Smooth muscle cell (in vitro differentiated cells): ENCODE measurements around the gene SLC49A4. TPM values are rescaled to one million over a fixed set of nuclear protein-coding genes. Genes with fewer than 3 reads are reported as not detected.

ENCODE experiments used
- DNase-seq: peaks from one replicate; lab custom pipeline; 2025; ENCODE audit not compliant: unreplicated experiment; lab: John Stamatoyannopoulos, UW
- H2AFZ ChIP-seq: fragments of 200-600 bp; sonication (generic); 2 replicates; pipeline ENCODE4 v1.6.0; 2016; ENCODE audit warnings: antibody characterized with exemption, low read depth, mild to moderate bottlenecking
- H3F3A ChIP-seq: fragments of 200-600 bp; sonication (generic); 2 replicates; pipeline ENCODE4 v1.6.0; 2017; ENCODE audit warnings: antibody characterized with exemption, low read depth
- H3K27ac ChIP-seq: fragments of 200-600 bp; sonication (generic); 2 replicates; pipeline ENCODE4 v1.5.1; 2016; ENCODE audit warnings: low read depth, mild to moderate bottlenecking
- H3K27me3 ChIP-seq: fragments of 200-600 bp; sonication (generic); 2 replicates; pipeline ENCODE4 v1.6.1; 2016; ENCODE audit warnings: low read depth, mild to moderate bottlenecking
- H3K36me3 ChIP-seq: fragments of 200-600 bp; sonication (generic); 2 replicates; pipeline ENCODE4 v1.5.1; 2016; ENCODE audit warnings: low read depth
- H3K4me1 ChIP-seq: fragments of 200-600 bp; sonication (generic); 2 replicates; pipeline ENCODE4 v1.5.1; 2016; ENCODE audit warnings: low read depth
- H3K4me2 ChIP-seq: fragments of 200-600 bp; sonication (generic); 2 replicates; pipeline ENCODE4 v1.6.0; 2016; ENCODE audit warnings: mild to moderate bottlenecking
- H3K4me3 ChIP-seq: fragments of 200-600 bp; sonication (generic); 2 replicates; pipeline ENCODE4 v1.5.1; 2016; ENCODE audit warnings: mild to moderate bottlenecking
- H3K79me2 ChIP-seq: fragments of 200-600 bp; sonication (generic); 2 replicates; pipeline ENCODE4 v1.6.0; 2016; ENCODE audit warnings: low read depth, mild to moderate bottlenecking
- H3K9ac ChIP-seq: fragments of 200-600 bp; sonication (generic); 2 replicates; pipeline ENCODE4 v1.6.0; 2016; ENCODE audit warnings: low read depth
- H3K9me3 ChIP-seq: fragments of 200-600 bp; sonication (generic); replicated peaks from 2 replicates; pipeline ENCODE4 v1.5.1; 2016; ENCODE audit warnings: low read depth
- H4K20me1 ChIP-seq: fragments of 200-600 bp; sonication (generic); 2 replicates; pipeline ENCODE4 v1.6.0; 2016; ENCODE audit warnings: low read depth
- WGBS: methylation state at CpG from one replicate; pipeline ENCODE4 v1.1.7; 2016; ENCODE audit warnings: low lambda C conversion rate; 5-methylcytosine and 5-hydroxymethylcytosine counted together
- polyA plus RNA-seq: library from polyadenylated mRNA; unstranded; fragments of >200 nt; fragmentation: Nextera tagmentation; extraction: Ambion mirVana; gene quantifications from 2 replicates; pipeline ENCODE4 v1.2.1, GENCODE V29; 2016
- total RNA-seq: library from RNA; depleted of rRNA; stranded (reverse); fragments of >200 nt; gene quantifications from 2 replicates; pipeline ENCODE4 v1.2.3, GENCODE V29; 2014
- TF ChIP-seq, protein P1 (sequence below): fragments of 200-600 bp; sonication (generic); IDR thresholded peaks from 2 replicates; pipeline ENCODE4 v1.5.1; 2017; ENCODE audit warnings: borderline replicate concordance, mild to moderate bottlenecking, antibody characterized with exemption; ENCODE audit not compliant: insufficient read depth, poor library complexity, severe bottlenecking

SLC49A4 gene
- total and polyA plus RNA-seq, 2 experiments from 2014 or later: 7.8 to 19.5 TPM

DNA sequence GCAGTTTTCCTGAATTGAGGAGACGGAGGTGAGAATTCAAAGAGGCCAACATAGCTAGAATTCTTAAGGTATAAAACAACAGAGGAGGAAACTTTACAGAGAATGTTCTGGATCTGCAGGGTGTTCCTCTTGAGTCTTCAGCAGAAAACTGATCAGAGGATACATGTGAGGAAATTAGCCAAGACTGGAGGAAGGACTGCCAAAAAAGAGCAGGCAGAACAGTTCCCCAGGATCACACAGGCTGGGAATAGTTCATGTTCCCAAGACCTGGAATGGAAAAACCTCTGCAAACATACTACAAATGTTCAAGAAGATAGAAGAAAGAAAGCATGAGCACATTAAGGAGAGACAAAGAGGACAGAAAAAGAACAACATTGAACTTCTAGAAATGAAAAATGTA, 7.5 kb downstream of the SLC49A4 start:
- no peaks in the 10 kb centered on the region for H3K27me3 ChIP-seq
- no peaks in the 10 kb centered on the region for H3K36me3 ChIP-seq
- peaks cover 9% of the 10 kb centered on the region for H3K79me2 ChIP-seq
- H3K4me3 ChIP-seq: no peak overlapping the region
- no peak for DNase-seq
- H3K27ac ChIP-seq: no peak overlapping the region
- H3K4me2 ChIP-seq: no peak overlapping the region
- no peak overlapping the region for H3K9ac ChIP-seq
- 89% methylated on average over 1 of the region's 1 CpG for WGBS
- no peaks in the 10 kb centered on the region for H3F3A ChIP-seq
- peaks cover 17% of the 10 kb centered on the region for H4K20me1 ChIP-seq
- no peaks in the 10 kb centered on the region for H3K4me1 ChIP-seq
- H2AFZ ChIP-seq: no peak overlapping the region
- no peaks in the 10 kb centered on the region for H3K9me3 ChIP-seq
- TF ChIP-seq, protein P1, sequence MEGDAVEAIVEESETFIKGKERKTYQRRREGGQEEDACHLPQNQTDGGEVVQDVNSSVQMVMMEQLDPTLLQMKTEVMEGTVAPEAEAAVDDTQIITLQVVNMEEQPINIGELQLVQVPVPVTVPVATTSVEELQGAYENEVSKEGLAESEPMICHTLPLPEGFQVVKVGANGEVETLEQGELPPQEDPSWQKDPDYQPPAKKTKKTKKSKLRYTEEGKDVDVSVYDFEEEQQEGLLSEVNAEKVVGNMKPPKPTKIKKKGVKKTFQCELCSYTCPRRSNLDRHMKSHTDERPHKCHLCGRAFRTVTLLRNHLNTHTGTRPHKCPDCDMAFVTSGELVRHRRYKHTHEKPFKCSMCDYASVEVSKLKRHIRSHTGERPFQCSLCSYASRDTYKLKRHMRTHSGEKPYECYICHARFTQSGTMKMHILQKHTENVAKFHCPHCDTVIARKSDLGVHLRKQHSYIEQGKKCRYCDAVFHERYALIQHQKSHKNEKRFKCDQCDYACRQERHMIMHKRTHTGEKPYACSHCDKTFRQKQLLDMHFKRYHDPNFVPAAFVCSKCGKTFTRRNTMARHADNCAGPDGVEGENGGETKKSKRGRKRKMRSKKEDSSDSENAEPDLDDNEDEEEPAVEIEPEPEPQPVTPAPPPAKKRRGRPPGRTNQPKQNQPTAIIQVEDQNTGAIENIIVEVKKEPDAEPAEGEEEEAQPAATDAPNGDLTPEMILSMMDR: no peak

DNA sequence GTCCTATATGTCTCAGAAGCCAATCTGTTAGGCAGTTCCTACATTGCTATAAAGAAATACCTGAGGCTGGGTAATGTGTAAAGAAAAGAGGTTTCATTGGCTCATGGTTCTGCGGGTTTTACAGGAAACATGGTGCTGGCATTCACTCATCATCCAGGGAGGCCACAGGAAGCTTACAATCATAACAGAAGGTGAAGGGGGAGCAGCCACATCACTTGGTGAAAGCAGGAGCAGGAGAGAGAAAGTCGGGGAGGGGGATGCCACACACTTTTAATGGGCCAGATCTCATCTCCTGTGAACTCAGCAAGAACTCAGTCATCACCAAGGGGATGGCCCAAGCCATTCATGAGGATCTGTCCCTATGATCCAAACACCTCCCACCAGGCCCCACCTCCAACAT, 9.1 kb downstream of the SLC49A4 start:
- no peak overlapping the region for H3K4me2 ChIP-seq

DNA sequence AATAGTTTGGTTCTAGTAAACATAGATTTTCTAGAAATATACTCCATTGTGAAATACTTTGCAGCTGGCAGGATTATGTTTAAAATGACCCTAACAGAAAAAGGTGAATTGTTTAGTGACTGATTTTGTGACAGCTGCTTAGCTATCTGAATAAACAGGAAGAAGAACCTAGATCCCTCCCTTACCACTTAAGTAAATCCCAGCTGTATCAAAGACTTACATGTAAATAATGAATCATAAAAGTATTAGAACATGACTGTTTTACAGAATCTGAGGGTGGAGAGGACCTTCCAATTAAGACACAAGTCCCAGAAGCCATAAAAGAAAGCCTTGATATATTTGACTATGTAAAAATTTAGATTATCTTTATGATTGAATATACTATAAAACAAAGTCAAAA, 15.9 kb downstream of the SLC49A4 start:
- no peak overlapping the region for H3K9ac ChIP-seq
- H2AFZ ChIP-seq: no peak overlapping the region
- no peaks in the 10 kb centered on the region for H4K20me1 ChIP-seq
- H3K27me3 ChIP-seq: no peaks in the 10 kb centered on the region
- DNase-seq: no peak
- H3K4me1 ChIP-seq: no peaks in the 10 kb centered on the region
- H3F3A ChIP-seq: no peaks in the 10 kb centered on the region
- H3K4me3 ChIP-seq: no peak overlapping the region
- no peaks in the 10 kb centered on the region for H3K9me3 ChIP-seq
- H3K4me2 ChIP-seq: no peak overlapping the region
- no peak overlapping the region for H3K27ac ChIP-seq
- TF ChIP-seq, protein P1: no peak
- H3K36me3 ChIP-seq: no peaks in the 10 kb centered on the region
- no peaks in the 10 kb centered on the region for H3K79me2 ChIP-seq

More for the DNA sequence above, 9.1 kb downstream of the SLC49A4 start:
- Histone ChIP-seq H3K27ac (no peak overlapping the region), H3K4me3 (no peak overlapping the region), H3F3A (no peaks in the 10 kb centered on the region), H4K20me1 (peaks cover 13% of the 10 kb centered on the region), H3K27me3 (no peaks in the 10 kb centered on the region), H3K9ac (no peak overlapping the region), H3K79me2 (peaks cover 2% of the 10 kb centered on the region), H3K4me1 (no peaks in the 10 kb centered on the region), H3K9me3 (no peaks in the 10 kb centered on the region), H3K36me3 (no peaks in the 10 kb centered on the region), H2AFZ (no peak overlapping the region)
- 88% methylated on average over 2 of the region's 2 CpGs for WGBS
- TF ChIP-seq, protein P1: no peak
- DNase-seq: no peak

DNA sequence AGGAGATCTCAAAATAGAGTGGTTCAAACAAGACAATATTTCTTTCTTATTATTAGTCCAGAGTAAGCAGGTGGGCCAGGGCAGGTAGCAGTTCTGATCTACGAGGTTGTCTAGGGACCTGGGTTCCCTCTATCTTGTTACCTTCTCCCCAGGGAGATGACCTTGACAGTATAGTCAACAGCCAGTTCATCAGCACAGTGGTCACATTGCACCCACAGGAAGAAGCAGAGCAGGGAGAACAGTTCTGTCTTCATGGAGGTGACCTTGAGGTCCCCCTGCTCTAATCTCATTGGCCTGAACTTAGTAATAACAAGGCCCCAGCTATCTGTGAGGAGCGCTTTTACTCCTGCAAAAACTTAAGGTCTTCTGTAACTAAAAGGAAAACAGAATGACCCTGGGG, 21.7 kb downstream of the SLC49A4 start:
- Histone ChIP-seq H3K4me1 (no peaks in the 10 kb centered on the region), H3K4me3 (no peak overlapping the region), H3F3A (no peaks in the 10 kb centered on the region), H3K79me2 (no peaks in the 10 kb centered on the region), H3K4me2 (no peak overlapping the region), H4K20me1 (no peaks in the 10 kb centered on the region), H3K9me3 (no peaks in the 10 kb centered on the region), H3K27me3 (no peaks in the 10 kb centered on the region), H3K9ac (no peak overlapping the region), H2AFZ (no peak overlapping the region), H3K27ac (no peak overlapping the region), H3K36me3 (no peaks in the 10 kb centered on the region)
- TF ChIP-seq, protein P1: no peak
- no peak for DNase-seq
- WGBS: 89% methylated on average over 2 of the region's 2 CpGs
